Activated CD4-positive, alpha-beta T cell treated with anti-CD3 and anti-CD28 coated beads, Interleukin-2, Interleukin-4, amounts not matched to agents 100 ng/mL and 50 ng/mL, durations not matched to agents 16 hours and 8 hours (primary cell): ENCODE measurements around the gene SLC30A2.
A peak's percentile ranks its signal among the peaks of the same experiment; 100 is the strongest.

ENCODE experiments used
- DNase-seq: peaks from one replicate; pipeline ENCODE4 v3.0.0-alpha.2; 2020; ENCODE audit warnings: low spot score

The SLC30A2 gene

DNA sequence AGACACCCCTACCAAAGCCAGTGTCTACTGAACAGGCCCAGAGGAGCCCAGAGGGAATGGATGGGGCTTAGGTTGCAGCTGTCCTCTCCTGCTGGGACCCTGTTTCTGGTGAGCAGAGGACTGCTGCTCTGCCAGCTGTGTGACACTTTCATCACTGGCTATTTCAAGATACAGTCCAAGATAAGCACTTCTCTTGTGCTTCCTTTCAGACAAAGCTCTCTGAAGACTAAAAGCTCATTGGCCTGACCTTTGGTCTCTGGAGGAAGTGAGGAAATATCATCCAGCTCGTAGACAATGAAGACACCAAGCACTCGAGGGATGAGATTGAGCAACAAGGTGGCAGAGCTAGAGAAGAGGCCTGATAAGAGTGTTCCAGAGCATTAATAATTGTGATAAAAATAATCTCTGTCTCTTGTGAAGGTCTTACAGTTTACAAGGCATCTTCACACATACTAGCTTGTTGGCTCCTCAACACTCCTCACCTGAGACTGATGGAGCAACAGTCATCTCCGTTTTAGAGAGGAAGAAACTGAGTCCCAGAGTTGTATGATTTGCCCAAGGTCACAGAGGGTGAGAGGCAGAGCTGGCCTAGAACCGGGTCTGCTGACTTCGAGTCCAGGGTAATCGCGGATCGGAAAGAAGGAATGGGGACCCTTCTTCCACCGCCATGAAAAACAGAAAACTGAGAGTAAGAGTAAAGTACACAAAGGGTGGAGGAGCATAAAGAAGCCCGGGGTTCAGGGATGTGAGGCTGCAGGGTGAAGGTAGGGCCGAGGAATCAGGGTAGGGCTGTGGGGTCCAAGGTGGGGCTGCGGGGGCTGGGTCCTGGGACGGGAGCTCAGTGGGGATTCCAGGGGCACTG, 48.7 kb downstream of the SLC30A2 start:
- peak; percentile 50 for DNase-seq

DNA sequence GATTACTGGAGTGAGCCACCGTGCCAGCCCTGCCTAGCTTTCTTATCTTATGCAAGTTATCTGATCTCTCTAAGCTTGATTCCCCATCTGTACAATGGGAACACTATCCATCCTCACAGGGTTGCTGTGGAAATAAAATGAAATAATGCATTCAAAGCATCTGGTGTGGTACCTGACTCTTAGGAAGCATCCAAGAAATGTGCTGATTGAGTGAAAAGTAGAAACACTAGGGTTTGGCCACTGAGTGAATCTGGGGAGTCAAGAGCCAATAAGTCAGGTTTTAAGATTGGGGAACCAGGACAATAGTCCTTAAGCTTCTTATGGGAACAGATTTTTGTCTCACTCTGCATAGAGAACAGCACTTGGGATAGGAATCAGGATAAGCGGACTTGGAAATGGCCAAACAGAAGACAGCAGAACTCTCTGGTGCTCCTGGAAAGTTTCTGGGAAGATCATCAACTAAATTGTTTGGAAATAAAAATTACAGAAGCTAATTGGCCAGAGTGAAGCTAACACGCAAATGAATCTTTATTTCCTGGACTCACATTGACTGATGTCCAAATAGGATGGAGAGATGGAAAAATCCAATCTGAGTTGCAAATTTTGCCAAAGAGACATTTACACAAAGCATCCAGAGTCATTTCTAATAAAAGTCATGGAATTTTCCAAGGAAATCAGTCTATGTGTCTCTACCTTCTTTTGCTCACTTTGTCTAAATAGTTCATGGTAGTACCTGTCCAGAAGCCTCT, 51.3 kb downstream of the SLC30A2 start:
- no peak for DNase-seq

DNA sequence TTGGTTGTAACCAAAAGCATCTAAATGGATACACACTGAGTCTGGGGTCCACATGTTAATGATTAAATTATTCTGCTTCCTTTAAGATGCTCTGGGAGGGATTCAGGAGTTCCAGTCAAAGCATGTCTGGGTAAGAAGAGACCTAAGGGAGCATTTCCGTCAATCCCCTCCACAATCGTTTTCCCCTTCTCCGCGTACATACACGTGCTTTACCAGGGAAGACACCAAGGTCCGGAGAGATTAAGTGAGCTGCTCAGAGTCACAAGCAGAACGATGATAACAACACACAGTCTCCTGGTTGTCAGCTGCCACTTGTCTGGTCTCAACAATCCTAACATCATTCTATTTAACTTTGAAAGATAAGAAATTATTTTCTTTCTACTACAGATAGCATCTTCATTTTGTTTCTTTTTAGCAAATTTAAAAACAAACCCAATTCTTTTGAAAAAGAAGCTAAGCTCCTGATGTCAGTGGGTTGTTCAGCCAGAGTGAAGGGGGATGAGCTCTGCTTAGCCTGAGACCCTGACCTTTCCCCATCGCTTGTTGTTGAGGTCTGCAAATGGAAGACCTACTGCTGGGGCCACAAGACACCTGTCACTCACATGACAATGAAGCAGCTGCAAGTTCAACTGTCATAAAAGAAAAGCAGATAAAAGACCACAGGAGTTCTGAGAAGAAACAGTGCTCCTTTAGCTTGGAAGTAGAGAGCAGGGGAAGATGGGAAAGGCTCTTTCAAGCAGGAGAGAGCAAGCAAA, 52.5 kb downstream of the SLC30A2 start:
- no peak for DNase-seq

DNA sequence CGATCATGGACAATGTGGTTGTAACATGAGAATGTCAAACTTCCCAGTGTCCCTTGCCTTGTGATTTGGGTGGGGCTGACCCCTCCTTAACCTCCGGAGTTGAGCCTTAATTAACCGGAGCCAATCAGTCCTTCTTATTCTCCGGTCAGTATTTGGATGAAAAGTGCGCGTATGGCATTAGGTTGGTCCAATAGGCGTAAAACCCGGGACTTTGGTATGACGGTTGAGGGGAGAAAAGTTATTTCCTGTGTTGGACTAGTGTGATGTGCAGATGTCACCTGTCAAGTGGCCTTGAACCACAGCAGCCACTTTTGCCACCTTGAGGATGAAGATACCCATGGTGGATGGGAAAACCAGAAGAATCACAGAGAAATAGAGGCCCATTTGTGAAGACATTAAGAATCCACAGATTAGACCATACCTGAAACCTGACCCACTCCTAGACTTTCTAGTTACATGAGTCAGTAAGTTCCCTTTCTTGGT, 53.2 kb downstream of the SLC30A2 start:
- DNase-seq: no peak

DNA sequence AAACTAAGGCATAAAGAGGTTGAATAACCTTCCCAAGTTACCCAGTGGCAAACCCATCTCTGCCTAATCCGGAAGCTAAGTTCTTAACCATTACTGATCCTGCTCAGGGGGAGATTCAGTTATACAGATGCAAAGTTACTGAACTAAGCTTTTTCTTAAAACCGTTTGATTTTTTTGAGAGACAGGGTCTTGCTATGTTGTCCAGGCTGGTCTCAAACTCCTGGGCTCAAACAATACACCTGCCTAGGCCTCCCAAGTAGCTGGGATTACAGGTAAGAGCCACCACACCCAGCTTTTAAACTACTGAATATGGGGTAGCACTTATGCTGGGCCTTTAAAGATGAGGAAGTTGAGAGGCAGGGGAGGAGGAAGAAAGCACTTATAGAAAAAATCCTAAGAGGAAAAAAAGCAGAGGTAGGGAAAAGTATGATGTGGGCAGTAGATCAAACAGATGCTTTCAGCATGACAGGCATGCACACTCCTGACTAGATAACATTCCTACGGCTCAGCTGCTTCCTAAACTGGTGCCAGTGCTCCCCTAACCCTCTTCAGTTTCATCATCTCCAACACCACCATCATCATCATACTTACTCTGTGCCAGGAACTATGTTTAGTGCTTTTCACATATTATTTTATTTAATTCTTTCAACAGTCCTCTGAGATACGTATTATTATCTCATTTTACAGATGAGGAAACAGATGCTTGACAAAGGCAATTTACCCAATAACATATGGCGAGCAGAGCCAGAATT, 53.8 kb downstream of the SLC30A2 start:
- DNase-seq: no peak

DNA sequence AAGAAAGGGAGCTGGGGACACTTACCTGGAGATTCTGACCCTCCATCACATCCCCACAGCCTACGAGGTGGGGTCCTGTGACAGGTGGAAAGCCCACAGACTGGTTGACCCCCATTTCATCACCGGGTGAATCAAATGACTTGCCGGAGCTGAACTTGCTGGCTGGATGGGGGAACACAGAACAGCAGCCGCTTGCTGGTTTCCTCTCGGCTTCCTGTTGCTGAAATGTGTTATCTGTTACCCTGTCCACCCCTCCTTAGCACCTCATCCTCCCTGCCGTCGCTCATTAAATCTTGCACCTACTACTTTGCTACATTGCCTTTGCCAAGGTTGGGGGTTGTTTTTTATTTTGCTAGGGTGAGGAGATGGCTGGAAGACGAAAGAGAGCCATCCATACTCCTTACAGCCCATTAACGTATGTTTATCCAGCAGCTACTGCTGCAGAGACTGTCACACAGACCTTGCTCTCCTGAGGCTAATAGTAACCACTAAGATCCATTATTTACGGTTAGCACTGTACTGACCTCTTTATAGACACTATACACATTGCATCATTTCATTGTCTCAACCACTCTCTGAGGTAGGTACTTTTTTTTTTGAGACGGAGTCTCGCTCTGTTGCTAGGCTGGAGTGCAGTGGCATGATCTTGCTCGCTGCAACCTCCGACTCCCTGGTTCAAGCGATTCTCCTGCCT, 55.1 kb downstream of the SLC30A2 start:
- DNase-seq: peak; percentile 49

DNA sequence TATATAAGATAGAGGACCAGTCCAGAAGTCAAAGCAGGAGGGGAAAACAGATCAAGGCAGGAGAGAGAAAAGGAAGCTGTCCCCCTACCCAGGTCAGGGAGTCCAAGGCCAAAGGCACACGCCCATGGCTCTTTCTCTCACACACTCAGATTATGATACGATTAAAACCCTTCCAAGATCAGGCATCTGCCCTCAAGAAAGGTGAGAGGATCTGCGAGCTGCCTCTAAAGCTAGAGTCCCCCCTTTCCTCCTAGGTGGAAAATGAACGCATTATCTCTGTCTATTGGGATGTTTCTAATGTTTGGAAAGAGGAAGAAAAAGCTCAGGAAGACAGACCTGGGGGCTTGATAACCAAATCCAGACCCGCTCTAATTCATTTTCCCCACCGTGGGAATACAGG, 55.7 kb downstream of the SLC30A2 start:
- DNase-seq: no peak

DNA sequence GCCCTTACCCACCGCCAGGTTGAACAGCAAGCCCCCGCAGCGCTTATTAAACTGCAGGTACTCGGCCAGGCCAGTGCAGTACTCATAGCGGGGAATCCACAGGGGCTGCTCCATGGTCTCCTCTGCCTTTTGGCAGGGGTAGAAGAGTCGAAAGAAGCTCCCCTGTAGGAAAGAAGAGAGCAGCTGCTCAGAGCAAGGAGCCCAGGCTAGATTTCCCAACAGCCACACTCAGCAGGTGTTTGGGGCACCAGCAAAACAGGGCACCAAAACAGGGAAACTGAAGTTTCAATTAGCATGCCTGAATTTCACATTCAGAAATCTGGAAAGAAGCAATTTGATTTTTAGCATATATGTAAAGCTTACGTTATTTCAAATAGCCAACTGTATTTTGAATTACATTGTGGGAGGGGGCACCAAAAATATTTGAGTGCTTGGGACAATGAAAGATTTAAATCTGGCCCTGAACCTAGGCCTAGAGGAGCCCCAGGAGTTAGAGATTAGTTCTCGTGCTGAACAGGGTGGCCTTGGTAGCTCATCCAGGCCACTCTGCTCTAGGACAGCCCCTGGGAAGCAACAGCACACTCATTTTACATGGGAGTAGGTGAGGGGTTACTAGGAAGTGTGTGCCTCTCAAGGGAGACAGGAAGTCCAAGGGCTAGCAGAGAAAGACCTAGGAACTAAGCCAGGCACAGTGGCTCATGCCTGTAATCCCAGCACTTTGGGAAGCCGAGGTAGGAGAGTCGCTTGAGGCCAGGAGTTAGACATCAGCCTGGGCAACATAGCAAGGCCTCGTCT, 56.3 kb downstream of the SLC30A2 start:
- DNase-seq: no peak

DNA sequence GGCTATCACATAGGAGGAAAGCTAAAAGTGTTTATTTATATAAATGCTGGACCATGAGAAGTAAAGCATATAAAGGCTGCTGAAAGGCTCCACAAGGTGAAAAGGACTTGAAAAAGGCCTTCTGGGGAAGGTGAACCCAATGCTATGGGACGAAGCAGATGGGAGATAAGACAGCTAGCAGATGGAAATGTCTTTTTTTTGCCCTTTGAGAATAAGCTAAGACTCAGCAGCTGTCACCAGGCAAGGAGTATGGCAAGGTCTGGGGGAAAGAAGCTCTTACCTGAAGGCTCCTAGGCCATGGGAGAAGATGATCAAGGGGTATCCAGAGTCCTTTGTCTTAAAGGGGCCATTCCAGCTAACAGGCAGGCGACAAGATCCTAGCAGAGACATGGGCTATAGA, 58.0 kb downstream of the SLC30A2 start:
- no peak for DNase-seq
